Amniotic epithelial cell (primary cell): Measurements from ENCODE around the gene GPS1.
A peak's percentile ranks its signal among the peaks of the same experiment; 100 is the strongest.

Source experiments
- DNase-seq: peaks from one replicate; pipeline ENCODE4 v3.0.0-alpha.2; 2010; ENCODE audit warnings: low read depth

GPS1 gene

GRCh38 chr17:82103553-82104451 is 52.1 kb downstream of the GPS1 start:
- DNase-seq = peak; percentile 66

DNA sequence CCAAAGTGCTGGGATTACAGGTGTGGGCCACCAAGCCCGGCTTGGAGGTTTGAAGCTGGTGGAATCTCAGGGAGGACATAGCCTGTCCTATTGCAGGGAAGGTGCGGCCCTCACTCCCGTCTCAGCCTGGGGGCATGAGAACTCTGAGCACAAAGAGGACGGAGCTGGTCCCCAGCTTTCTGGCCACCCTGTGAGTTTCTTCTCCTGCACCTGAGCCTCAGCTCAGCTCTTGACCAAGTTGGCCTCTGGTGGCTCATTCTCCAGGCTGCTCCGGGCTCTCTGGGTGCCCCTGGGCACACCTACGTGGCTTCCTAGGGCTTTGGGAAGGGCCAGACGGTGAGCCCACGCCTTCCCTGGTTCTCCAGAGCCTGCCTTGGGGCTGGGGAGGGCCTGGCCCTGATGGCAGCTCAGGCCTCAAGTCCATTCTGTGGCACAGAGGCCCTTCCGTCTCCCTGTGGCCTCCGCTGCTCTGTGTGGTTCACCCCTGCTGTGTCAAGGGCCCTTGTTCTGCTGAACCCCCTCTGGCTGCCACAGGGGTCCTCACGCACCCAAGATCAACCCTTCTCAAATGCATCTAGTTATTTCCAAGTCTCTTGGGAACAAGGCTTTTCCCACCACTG is 53.2 kb downstream of the GPS1 start:
- DNase-seq = no peak

GRCh38 chr17:82105417-82105881 is 53.8 kb downstream of the GPS1 start:
- DNase-seq = no peak

DNA sequence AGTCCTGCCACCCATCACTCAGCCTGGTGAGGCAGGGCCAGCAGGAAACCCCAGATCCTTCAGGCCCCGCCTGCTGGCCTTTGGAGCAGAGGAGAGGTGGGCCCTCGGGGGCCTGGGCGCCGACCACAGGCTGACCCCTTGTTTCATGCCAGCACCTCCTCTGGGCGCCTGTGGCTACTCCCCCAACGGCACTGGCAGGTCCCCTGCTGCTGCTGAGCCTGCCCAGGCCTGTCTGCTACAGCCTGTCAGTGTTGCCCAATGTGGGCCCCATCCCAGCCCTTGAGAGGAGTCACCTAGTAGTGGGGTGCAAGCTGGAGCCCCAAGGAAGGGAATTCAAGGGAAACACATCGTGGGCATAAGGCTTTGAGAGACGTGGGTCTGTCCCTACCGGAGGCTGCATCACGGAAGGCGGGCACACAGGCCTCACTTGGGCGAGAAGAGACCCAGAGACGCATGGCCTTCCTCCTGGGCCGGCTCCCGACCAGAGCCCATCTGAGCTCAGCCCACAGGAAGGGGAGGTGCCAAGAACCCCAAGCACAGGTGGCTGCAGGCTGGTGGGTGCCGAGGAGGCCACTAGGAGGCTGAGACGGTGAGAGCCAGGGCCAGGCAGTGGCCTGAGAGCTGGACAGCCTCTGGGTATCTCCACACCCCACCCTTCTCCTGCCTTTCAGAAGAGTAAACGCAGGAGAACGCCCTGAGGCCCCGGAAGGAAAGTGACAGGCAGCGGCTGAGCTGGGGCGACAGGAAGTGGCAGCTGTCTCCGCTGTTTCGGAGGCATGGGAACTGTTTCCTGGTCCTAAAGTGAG is 54.4 kb downstream of the GPS1 start:
- DNase-seq = peak; percentile 39

DNA sequence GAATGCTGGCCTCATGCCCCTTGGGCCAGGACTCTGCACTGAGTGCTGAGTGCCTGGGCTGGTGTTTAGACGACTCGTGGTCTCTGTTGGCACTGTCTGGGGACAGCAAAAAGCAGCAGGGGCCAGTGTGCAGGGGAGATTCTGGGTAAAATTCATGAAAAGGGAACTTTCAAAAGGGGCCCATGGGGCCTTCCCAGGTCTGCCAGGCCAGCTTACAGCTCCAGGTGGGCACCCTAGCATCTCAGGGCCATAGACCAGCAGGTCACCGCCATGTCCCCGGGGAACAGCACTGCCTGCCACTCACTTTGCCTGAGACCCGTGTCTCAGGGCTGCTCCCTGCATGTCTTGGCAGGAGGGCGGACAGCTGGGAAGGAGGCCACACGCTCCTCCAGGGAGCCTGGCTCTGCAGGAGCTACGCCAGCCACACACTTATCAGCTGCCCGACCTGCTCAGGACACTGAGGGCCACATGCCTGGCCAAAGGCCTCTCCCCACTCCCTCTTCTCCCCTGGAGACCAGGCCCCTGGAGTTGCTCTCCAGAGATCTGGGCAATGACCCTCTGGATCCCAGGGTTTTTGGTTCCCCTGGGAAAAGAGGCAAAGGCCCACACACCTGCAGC is 55.1 kb downstream of the GPS1 start:
- no peak for DNase-seq
